Putamen (tissue), 1 donor: ENCODE measurements around the gene MVB12B.
"Not testable (repeated sequence)": the region's sequence is repeated elsewhere in the genome, so short reads cannot be mapped to it uniquely, and the experiment has no call there.

Source experiments
- DNase-seq: peaks from one replicate; pipeline ENCODE4 v3.0.0-alpha.2; 2016; ENCODE audit warnings: low spot score

Gene MVB12B

DNA sequence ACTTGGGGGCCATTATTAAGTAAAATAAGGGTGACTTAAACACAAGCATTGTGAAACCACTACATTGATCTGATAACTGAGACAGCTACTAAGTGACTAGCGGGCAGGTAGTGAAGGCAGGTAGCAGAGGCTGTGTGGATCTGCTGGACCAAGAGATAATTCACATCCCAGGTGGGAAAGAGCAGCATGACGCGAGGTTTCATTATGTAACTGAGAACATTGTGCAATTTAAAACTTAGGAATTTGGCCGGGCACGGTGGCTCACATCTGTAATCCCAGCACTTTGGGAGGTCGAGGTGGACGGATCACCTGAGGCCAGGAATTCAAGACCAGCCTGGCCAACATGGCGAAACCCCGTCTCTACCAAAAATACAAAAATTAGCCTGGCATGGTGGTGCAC, 213.8 kb downstream of the MVB12B start:
- not testable (repeated sequence) for DNase-seq

- no peak for DNase-seq
Measured at GRCh38 chr9:126543490-126543889, 216.9 kb downstream of the MVB12B start.

- no peak for DNase-seq
Measured at GRCh38 chr9:126545106-126545505, 218.5 kb downstream of the MVB12B start.

DNA sequence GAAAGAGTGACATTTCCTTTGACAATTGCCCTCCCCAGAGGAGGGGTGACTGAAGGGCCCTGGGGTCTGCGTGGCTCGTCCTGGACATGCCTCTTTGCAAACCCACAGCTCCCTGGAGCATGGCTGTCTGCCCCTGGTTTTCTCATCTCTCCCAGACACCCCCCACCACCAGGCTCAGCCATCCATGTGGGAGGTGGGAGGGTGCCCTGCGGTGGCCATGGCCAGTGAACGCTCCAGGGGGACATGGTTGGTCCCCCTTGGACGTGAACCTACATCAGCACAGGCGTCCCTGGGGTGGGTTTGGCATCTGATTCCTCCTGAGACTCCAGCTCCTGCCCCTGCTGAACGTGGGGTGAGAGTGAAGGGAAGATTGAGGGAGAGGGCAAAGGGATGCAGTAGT, 219.4 kb downstream of the MVB12B start:
- no peak for DNase-seq

GRCh38 chr9:126548312-126548711, 221.7 kb downstream of the MVB12B start:
- DNase-seq: no peak

DNA sequence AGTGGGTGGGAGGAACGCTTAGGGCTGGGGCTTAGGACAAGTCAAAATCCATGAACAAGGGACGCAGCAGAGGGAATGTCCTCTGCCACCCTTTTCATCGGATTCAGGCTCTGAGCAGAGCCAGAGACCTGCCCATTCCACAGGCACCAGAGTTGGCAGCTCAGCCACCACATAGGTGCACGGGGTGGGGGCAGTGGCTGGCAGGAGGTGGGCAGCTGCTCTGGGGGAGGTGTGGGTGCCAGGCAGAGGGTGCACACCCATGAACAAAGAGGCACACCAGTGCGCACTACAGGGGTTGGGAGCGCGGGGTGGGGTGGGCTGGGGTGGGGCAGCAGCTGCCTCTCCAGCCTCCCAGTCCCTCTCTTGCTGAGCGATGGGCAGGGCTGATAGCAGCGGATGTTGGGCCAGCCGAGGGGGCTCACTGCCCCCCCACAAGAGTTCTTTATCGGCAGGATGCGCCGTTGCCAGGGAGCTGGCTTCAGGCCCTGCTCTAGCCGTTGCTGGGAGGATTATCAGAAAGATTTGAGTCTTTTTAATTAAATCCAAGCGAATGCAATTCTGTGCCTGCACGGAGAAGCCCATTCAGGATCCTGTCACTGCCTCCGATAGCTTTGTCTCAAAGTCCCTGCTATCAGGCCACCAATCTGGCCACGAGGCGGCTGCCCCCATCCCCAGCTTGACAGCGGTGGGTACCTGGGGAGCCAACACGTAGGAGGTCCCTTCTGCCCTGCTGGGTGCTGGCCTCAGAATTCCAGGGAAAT, 222.8 kb downstream of the MVB12B start:
- no peak for DNase-seq

DNA sequence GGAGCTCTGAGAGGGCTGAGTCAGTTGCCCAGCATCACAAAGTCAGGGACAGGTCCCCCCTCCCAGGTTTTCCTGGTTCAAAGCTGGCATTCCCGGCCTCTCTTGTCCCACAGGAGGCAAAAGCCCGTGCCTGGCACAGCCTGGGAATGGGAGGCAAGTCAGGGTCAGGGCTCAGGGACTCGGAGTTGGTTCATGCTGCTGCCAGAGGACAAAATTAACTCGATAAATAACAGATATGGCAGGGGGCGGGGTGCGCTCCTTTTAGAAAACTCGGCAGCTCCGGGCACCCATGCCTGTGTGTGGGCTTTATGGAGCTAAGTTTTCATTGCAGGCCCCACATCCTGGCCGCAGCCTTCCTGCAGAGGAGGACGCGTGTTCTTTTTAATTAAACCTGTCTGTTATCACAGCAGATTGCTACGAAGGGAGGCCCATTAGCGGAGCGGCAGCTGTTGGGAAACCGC, 224.3 kb downstream of the MVB12B start:
- no peak for DNase-seq

- DNase-seq: no peak
Measured at GRCh38 chr9:126551812-126552211, 225.2 kb downstream of the MVB12B start.

- DNase-seq: no peak
Measured at GRCh38 chr9:126554292-126554691, 227.7 kb downstream of the MVB12B start.

- not testable (repeated sequence) for DNase-seq
Measured at GRCh38 chr9:126555421-126555820, 228.8 kb downstream of the MVB12B start.
